Stimulated activated CD8-positive, alpha-beta memory T cell treated with anti-CD3 and anti-CD28 coated beads, Interleukin-15, amount 100 ng/mL, for 24 hours (primary cell): ENCODE data around the gene IL20RB.

Experiments
- DNase-seq: peaks from one replicate; pipeline ENCODE4 v3.0.0-alpha.2; 2020; ENCODE audit warnings: low read depth

Gene IL20RB

DNA sequence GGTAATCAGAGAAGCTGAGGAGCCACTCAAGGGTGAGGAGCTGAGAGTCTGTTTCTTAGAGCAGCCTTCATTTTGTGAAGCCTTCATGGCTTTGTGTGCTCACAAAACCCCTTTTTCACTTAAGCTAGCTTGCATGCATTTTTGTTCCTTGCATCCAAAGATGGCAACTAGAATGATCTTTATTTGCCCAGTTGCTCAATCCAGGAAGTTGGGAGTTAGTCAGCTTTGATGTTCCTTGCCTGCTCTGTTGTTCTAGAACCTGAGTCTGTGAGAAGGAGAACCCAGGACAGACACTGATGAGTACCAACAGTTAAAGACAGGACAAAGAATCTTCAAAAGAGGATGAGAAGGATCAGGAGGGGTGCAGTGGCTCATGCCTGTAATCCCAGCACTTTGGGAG is 81.8 kb downstream of the IL20RB start:
- DNase-seq: no peak

DNA sequence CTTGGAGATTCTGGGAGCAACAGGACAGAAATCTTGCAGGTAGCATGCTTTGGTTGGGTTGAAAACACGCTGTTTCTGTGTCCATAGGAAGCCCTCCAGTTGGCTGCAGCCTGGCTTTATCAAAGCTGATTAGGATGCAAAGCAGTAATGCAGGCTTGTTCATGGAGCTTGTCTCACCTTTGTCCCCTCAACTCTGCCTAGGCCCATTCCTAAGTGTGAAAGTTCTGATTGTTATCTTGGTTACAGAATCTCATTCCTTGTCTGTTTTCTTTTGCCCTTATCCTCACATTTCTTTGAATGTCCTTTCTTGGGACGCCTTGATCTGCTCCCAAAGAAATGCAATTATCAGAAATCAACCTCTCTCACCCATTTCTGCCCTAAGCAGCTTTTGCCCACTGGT is 83.5 kb downstream of the IL20RB start:
- no peak for DNase-seq

DNA sequence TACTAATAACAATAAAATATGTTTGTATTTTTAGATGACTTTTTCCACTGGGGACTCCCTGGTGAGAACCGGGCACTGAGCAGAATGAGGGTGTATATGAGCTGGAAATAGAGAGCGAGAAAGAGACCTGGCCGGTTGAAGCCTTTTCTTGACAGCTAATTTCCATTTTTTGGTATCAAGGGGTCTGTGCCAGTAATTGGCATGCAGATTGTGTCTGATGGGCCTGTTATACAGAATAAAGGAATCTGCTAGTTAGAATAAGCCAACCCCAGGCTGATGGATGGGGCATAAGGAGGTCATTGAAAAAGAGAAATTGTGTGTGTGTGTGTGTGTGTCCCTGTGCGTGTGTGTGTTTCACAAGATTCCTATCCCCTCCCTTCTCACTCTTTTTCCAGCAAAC is 83.9 kb downstream of the IL20RB start:
- no peak for DNase-seq

DNA sequence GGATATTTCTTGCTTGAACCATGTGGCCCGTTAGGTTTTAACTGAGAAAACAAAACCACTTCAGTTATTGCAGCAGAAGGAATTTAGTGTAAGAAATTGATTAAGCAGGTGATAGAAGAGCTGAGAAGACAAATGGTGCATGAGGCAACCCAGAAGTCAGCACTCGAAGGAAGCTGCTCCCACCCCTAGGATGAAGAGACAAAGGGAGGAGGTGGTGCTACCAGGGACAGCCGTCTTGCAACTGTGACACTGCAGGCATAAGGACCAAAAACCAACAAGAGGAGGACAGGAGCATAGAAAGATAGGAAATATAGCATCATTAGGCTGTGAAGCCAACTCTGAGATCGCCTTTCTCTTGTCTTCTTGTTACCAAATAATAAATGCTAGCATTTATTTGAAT is 89.0 kb downstream of the IL20RB start:
- no peak for DNase-seq

DNA sequence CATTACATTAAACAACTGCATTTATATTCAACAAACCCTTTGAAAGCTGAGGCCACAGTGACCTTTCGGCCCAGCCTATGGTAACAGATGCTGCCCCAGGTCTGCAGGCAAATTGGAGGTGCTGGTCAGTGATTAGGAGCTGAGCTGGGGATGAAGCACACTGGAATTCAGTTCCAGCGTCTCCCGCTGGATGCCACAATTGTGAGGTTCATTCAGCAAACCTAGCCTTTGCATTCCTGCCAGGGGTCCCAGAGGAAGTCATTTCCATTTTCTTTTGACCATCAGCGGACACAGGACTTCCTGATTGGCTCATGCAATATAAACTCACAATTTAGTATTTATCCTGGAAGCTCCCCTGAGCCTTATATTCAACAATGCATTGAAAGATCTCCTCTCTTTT is 89.5 kb downstream of the IL20RB start:
- no peak for DNase-seq

DNA sequence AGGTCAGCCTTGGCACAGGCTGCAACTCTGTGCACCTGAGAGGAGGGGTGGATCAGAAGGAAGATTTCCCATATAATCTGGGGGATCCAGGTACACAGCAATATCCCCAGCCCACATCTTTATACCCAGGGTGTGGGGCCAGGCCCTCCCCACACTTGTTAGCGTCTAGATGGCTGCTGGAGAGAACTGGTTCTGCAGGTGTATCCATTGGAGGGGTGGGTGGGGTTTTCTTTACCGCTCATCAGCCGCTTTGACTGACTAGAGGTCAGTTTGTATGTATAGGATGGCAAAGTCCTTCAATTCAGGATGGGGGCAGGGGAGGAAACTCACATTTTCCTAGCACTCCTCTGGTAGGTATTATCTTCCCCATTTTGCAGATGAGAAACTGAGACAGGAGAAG is 92.5 kb downstream of the IL20RB start:
- DNase-seq: no peak

DNA sequence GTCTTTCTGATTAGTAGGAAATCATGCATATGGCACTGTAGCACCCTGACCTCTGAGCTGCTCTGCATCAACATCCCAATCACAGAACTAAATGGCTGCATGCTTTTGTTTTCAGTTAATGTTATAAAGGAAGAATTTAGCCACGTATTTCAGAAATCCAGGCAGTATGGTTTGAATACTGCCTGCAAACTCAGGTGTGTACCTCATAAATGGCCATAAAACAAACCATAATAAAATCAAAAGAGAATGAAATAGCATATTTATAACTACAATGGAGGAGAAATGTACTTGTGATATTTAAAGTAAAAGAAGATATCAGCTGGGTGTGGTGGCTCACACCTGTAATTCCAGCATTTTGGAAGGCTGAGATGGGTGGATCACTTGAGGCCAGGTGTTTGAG is 94.5 kb downstream of the IL20RB start:
- DNase-seq: no peak
